Measurements from ENCODE around the gene CFAP69. TPM values are rescaled to one million over a fixed set of nuclear protein-coding genes. Genes with fewer than 3 reads are reported as not detected.

The CFAP69 gene
- total and polyA plus RNA-seq, 2 of the 8 experiments (the other 6 are each of a cell fraction or from before 2014, with no cell fraction given), result 1.00 to 3.8 TPM

DNA sequence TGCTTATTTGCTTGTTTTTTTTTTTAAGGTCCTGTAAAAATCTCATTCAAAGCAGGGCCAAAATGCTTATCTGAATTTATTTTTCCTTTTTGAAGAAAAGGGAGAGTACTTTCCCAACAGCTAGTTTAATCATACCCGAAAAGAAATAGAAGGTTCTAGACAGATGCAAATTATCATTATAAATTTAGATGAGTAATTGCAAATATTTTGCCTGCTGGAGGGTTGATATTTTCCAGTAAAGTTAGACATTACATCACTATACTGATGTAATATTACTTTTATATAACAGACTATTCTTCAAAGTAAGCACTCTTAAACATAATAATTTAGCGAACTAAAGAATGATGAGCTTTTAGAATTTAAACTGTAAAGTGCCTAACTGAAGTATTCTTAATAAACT lies 14.1 kb upstream of the CFAP69 start:
- Histone ChIP-seq H3K9ac (replicated peaks in 1 of 4; ENCODE audit: extremely low read depth in 1 of 4, low read depth in 3 of 4, low read length in 3 of 4) (no peak overlapping the region), H2BK12ac (ENCODE audit: low read depth, low read length) (no peak overlapping the region), H2BK20ac (ENCODE audit: low read length) (no peak overlapping the region), H3K23ac (ENCODE audit: insufficient read length) (no peak overlapping the region), H3K23me2 (ENCODE audit: low read depth, low read length) (no peaks in the 10 kb centered on the region), H4K8ac (ENCODE audit: extremely low read depth, insufficient read depth, low read length) (no peak overlapping the region), H3K27ac (ENCODE audit: low read depth, low read length) (no peak overlapping the region), H3K4ac (replicated peaks; ENCODE audit: insufficient read length, low read depth, low read length) (no peak overlapping the region), H2BK5ac (ENCODE audit: low read depth, low read length) (no peak overlapping the region), H3K79me1 (ENCODE audit: low read depth, low read length) (no peaks in the 10 kb centered on the region), H3K4me3 (ENCODE audit: extremely low read depth in 1 of 4, insufficient read depth in 2 of 4, low read depth in 3 of 4, low read length in 4 of 4) (no peak overlapping the region), H3K79me2 (ENCODE audit: control insufficient read depth in 1 of 2, insufficient read depth in 2 of 2, low read length in 2 of 2) (no peaks in the 10 kb centered on the region), H3K36me3 (ENCODE audit: control insufficient read depth in 2 of 4, insufficient read depth in 4 of 4, low read length in 3 of 4) (peaks cover 0 to 27% (median 3%) of the 10 kb centered on the region in 4 experiments; a peak in 4 of 8 replicates), H4K5ac (ENCODE audit: insufficient read length, low read depth, low read length) (no peak overlapping the region), H2AFZ (ENCODE audit: low read length) (no peak overlapping the region), H4K91ac (replicated peaks; ENCODE audit: insufficient read length, low read length) (no peak overlapping the region), H3K56ac (replicated peaks; ENCODE audit: insufficient read length, low read depth, low read length) (no peak overlapping the region), H3K14ac (ENCODE audit: insufficient read length) (no peak overlapping the region), H2BK15ac (ENCODE audit: low read length) (no peak overlapping the region), H2AK5ac (ENCODE audit: low read depth, low read length) (no peak overlapping the region), H3K18ac (ENCODE audit: extremely low read depth, low read length) (no peak overlapping the region), H4K20me1 (replicated peaks in 1 of 2; ENCODE audit: control insufficient read depth in 1 of 2, insufficient read depth in 2 of 2, low read length in 2 of 2) (no peaks in the 10 kb centered on the region), H3K27me3 (replicated peaks in 1 of 4; ENCODE audit: control insufficient read depth in 3 of 4, extremely low read depth in 1 of 4, insufficient read depth in 3 of 4, low read length in 3 of 4) (no peaks in the 10 kb centered on the region), H3K4me2 (ENCODE audit: insufficient read depth in 1 of 2, low read depth in 2 of 2, low read length in 2 of 2) (no peak overlapping the region), H2BK120ac (replicated peaks; ENCODE audit: low read depth, low read length) (no peak overlapping the region), H3K4me1 (replicated peaks in 1 of 4; ENCODE audit: control insufficient read depth in 3 of 4, insufficient read depth in 4 of 4, low read length in 3 of 4) (no peaks in the 10 kb centered on the region), H3K9me3 (ENCODE audit: insufficient read depth in 2 of 2, low read depth in 1 of 2, low read length in 1 of 2) (no peaks in the 10 kb centered on the region)
- ChIA-PET CTCF (ENCODE audit: partially characterized antibody) (no interaction called here), POLR2A (ENCODE audit: partially characterized antibody) (interaction anchor here (1.7 kb wide), 1 partner anchor 12 kb away, joined by 4 read pairs; no protein-coding TSS in a partner anchor)
- WGBS, 2 experiments (ENCODE audit: extremely low coverage in 1 of 2, insufficient coverage in 1 of 2, insufficient read length in 1 of 2, insufficient replicate concordance in 2 of 2, low coverage in 1 of 2, low lambda C conversion rate in 2 of 2, missing lambda C conversion rate in 1 of 2), result 91% methylated on average over 2 of the region's 2 CpGs; no CpG with 5 or more reads in 1 of the 2 experiments
- DNase-seq (ENCODE audit: low read depth in 1 of 2, low spot score in 2 of 2) (no peak), FAIRE-seq (no peak)
- TF ChIP-seq POU5F1 (IDR thresholded peaks at IDR 0.05; ENCODE audit: low read depth, low read length) (no peak), JUND (IDR thresholded peaks at IDR 0.05; ENCODE audit: low read length) (no peak), SRF (IDR thresholded peaks at IDR 0.05; ENCODE audit: low read depth, low read length) (no peak), KDM5A (IDR thresholded peaks at IDR 0.05; ENCODE audit: low read length) (no peak), CREB1 (IDR thresholded peaks at IDR 0.05) (no peak), HDAC6 (IDR thresholded peaks at IDR 0.05; ENCODE audit: low read depth, low read length) (no peak), MAX (IDR thresholded peaks at IDR 0.05) (no peak), EP300 (IDR thresholded peaks at IDR 0.05; ENCODE audit: borderline replicate concordance in 1 of 2, low read depth in 2 of 2, low read length in 2 of 2) (no peak), KDM1A (IDR thresholded peaks at IDR 0.05; ENCODE audit: borderline replicate concordance, low read length) (no peak), HDAC2 (IDR thresholded peaks at IDR 0.05; ENCODE audit: borderline replicate concordance in 1 of 2, low read depth in 2 of 2, low read length in 2 of 2) (no peak), KDM4A (IDR thresholded peaks at IDR 0.05; ENCODE audit: low read depth, low read length, severe bottlenecking) (no peak)
